GM12878 (cell line): ENCODE data around the gene LGALSL. TPM values are rescaled to one million over a fixed set of nuclear protein-coding genes. Genes with fewer than 3 reads are reported as not detected.

Source experiments
- ATAC-seq: fragments of 200-7000 bp; cut with Tn5 transposase; 3 replicates; pipeline ENCODE4 v1.9.1; 2020; ENCODE audit warnings: mild to moderate bottlenecking, moderate library complexity
- BruUV-seq: library from RNA; stranded (reverse); fragments of 400-500 nt; replicated peaks from 2 replicates; lab custom pipeline; 2021; lab: Mats Ljungman, UMichigan
- CTCF ChIA-PET: fragments of 300-600 bp; sonication (Branson Sonifier 250); formaldehyde crosslinking; extraction: SDS; loops from one replicate; lab custom pipeline; 2021; ENCODE audit warnings: inconsistent platforms; lab: Yijun Ruan, JAX
- POLR2A ChIA-PET: fragments of 350-600 bp; formaldehyde crosslinking; extraction: SDS; loops from one replicate; lab custom pipeline; 2021; ENCODE audit warnings: inconsistent platforms; lab: Charles Lee
- RAD21 ChIA-PET: fragments of 300-600 bp; sonication (Branson Sonifier 250); formaldehyde crosslinking; loops from one replicate; lab custom pipeline; 2023; ENCODE audit warnings: antibody characterized with exemption; ENCODE audit not compliant: unreplicated experiment; lab: Charles Lee
- SMC1A ChIA-PET: fragments of 300-600 bp; sonication (Branson Sonifier 250); formaldehyde crosslinking; loops from one replicate; lab custom pipeline; 2023; ENCODE audit not compliant: unreplicated experiment, uncharacterized antibody; lab: Charles Lee
- DNase-seq: peaks from one replicate; pipeline ENCODE4 v3.0.0-alpha.2; 2011; ENCODE audit warnings: low read depth, low spot score
- FAIRE-seq: peaks from 3 replicates; lab custom pipeline; 2011; peaks lifted over from hg19 to GRCh38; lab: Jason Lieb, UNC
- H2AFZ ChIP-seq: 2 replicates; pipeline ENCODE4 v1.6.0; 2011; ENCODE audit warnings: low read depth, low read length, control low read depth; ENCODE audit not compliant: control insufficient read depth
- H3K27ac ChIP-seq: 2 replicates; pipeline ENCODE4 v1.5.1; 2011; ENCODE audit warnings: control low read depth; ENCODE audit not compliant: control insufficient read depth, insufficient read depth
- H3K27me3 ChIP-seq, 2 experiments: replicated peaks in 1 of 2; 2 replicates each; pipeline versions ENCODE4 v1.6.0 to v1.6.1; 2011; ENCODE audit warnings: low read length in 1 of 2; ENCODE audit not compliant: control insufficient read depth in 2 of 2, insufficient read depth in 2 of 2
- H3K36me3 ChIP-seq, 2 experiments: 2 replicates each; pipeline ENCODE4 v1.5.1; 2011; ENCODE audit warnings: low read length in 1 of 2; ENCODE audit not compliant: control insufficient read depth in 2 of 2, insufficient read depth in 2 of 2
- H3K4me1 ChIP-seq: 2 replicates; pipeline ENCODE4 v1.6.1; 2011; ENCODE audit warnings: mild to moderate bottlenecking, low read length, moderate library complexity, mixed read lengths; ENCODE audit not compliant: control insufficient read depth, insufficient read depth
- H3K4me2 ChIP-seq: 2 replicates; pipeline ENCODE4 v1.6.0; 2011; ENCODE audit warnings: control low read depth; ENCODE audit not compliant: control insufficient read depth, insufficient read depth
- H3K4me3 ChIP-seq: fragments of 200-600 bp; sonication (generic); 2 replicates; pipeline ENCODE4 v1.5.1; 2016
- H3K79me2 ChIP-seq: 2 replicates; pipeline ENCODE4 v1.6.0; 2011; ENCODE audit warnings: low read length; ENCODE audit not compliant: control insufficient read depth, insufficient read depth
- H3K9ac ChIP-seq: 2 replicates; pipeline ENCODE4 v1.8.0; 2011; ENCODE audit warnings: low read length, control low read depth, mixed read lengths; ENCODE audit not compliant: control insufficient read depth, insufficient read depth
- H3K9me3 ChIP-seq: replicated peaks from 3 replicates; pipeline ENCODE4 v1.5.1; 2011; ENCODE audit warnings: mild to moderate bottlenecking, low read length; ENCODE audit not compliant: control insufficient read depth, insufficient read depth
- H4K20me1 ChIP-seq: 2 replicates; pipeline ENCODE4 v1.6.0; 2011; ENCODE audit not compliant: control insufficient read depth, insufficient read depth
- IKZF1 ChIP-seq: fragments of 450-650 bp; conservative IDR thresholded peaks from 2 replicates; pipeline ENCODE4 v1.6.1; 2017; ENCODE audit warnings: antibody characterized with exemption, mild to moderate bottlenecking
- KAT2A ChIP-seq: conservative IDR thresholded peaks from 2 replicates; pipeline ENCODE4 v1.6.1; 2011; ENCODE audit warnings: low read depth, low read length; ENCODE audit not compliant: control insufficient read depth
- NR2C1 ChIP-seq: fragments of 450-650 bp; IDR thresholded peaks from 2 replicates; pipeline ENCODE4 v1.6.1; 2017; ENCODE audit warnings: antibody characterized with exemption, mild to moderate bottlenecking, moderate library complexity
- RAD51 ChIP-seq: fragments of 450-650 bp; IDR thresholded peaks from 2 replicates; pipeline ENCODE4 v1.6.1; 2016; ENCODE audit warnings: moderate library complexity, mild to moderate bottlenecking, inconsistent platforms
- TCF12 ChIP-seq: IDR thresholded peaks from 2 replicates; pipeline ENCODE4 v1.6.1; 2011; ENCODE audit warnings: low read depth, mild to moderate bottlenecking, low read length
- YY1 ChIP-seq: IDR thresholded peaks from 2 replicates; pipeline ENCODE4 v1.6.1; 2011; ENCODE audit warnings: low read depth, mild to moderate bottlenecking, low read length
- WGBS: methylation state at CpG from one replicate; pipeline ENCODE4 v1.1.6; 2016; ENCODE audit warnings: low lambda C conversion rate; ENCODE audit not compliant: insufficient replicate concordance, insufficient coverage; ENCODE audit errors: missing lambda C conversion rate; 5-methylcytosine and 5-hydroxymethylcytosine counted together
- in situ Hi-C: fragments of 300-500 bp; cut with MboI; formaldehyde crosslinking; loops from 9 replicates; pipeline ENCODE4 v1.14.3; 2018; ENCODE audit warnings: mixed read lengths
- intact Hi-C: fragments of 100-400 bp; cut with micrococcal nuclease; formaldehyde crosslinking; loops from one replicate; pipeline ENCODE4 v1.14.2; 2022; ENCODE audit not compliant: unreplicated experiment
- polyA plus RNA-seq, 11 experiments: library from polyadenylated mRNA; depleted of rRNA in 4 of 11; unstranded in 6 of 11; stranded (reverse) in 5 of 11; fragments of >200 nt; fragmentation: Nextera tagmentation in 4 of 11; fragmentation: Illumina TruSeq in 1 of 11; extraction: Ambion mirVana in 4 of 11; extraction: Trizol in 1 of 11; gene quantifications; 1 replicate in 1 of 11; 2 replicates in 10 of 11; pipeline versions ENCODE4 v1.2.1 to v1.2.3, GENCODE V29; 2011 to 2016; ENCODE audit warnings: inconsistent platforms in 2 of 11, missing spikeins in 2 of 11, low read depth in 1 of 11
- total RNA-seq, 4 experiments: library from RNA; depleted of rRNA in 3 of 4; stranded (reverse); fragments of >200 nt in 3 of 4; fragmentation: Illumina TruSeq in 1 of 4; extraction: Trizol in 1 of 4; gene quantifications; 2 replicates each; pipeline versions ENCODE4 v1.2.1 to v1.2.3, GENCODE V29; 2013 to 2021

Gene LGALSL
- total and polyA plus RNA-seq, 10 of the 15 experiments (the other 5 are each of a cell fraction or from before 2014, with no cell fraction given): 3.3 to 9.1 (median 4.9) TPM

DNA sequence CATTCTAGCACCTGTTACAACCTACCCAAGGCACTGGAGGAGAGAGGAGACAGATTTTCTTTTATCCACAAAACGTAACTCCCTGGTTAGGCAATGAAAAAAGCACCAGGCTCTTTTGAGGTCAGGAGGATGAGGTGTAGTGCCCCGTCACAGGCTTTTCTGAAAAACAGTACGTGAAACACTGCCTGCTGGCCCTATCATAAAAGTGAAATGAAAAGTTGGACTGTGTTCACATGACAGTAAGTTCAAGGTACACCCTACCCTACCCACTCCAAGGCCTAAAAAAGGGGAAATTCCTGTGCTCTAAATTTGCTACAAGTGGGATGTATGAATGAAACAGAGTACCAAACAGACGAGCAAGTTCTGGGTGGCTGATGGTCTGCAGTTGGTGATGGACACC is 17.6 kb downstream of the LGALSL start:
- ATAC-seq (0 out of 3 replicates have a peak, but pooled peaks have one; percentile 33), FAIRE-seq (no peak), DNase-seq (no peak)
- H3K36me3 ChIP-seq: no peaks in the 10 kb centered on the region
- H2AFZ ChIP-seq: peak overlapping the region; percentile 30
- H3K9me3 ChIP-seq: no peaks in the 10 kb centered on the region
- H3K79me2 ChIP-seq: no peaks in the 10 kb centered on the region
- ChIA-PET POLR2A (no interaction called here), RAD21 (interaction anchor here (0.9 to 2.1 kb wide), 3 partner anchors 16 to 141 kb away, joined by 3 to 8 read pairs (median 5); no protein-coding TSS in a partner anchor), SMC1A (interaction anchor here (0.9 to 5.8 kb wide), 4 partner anchors 10 to 422 kb away, joined by 3 to 42 read pairs (median 4); no protein-coding TSS in a partner anchor), CTCF (interaction anchor here (1.1 to 3.6 kb wide), 7 partner anchors 9 to 422 kb away, joined by 3 to 19 read pairs (median 6); no protein-coding TSS in a partner anchor)
- H3K4me3 ChIP-seq: no peak overlapping the region
- no peak overlapping the region for H3K9ac ChIP-seq
- TF ChIP-seq IKZF1 (0 out of 2 replicates have a peak, but pooled peaks have one; percentile 14), RAD51 (0 out of 2 replicates have a peak, but pooled peaks have one; percentile 30), TCF12 (no peak), YY1 (no peak)
- in situ Hi-C loops: no loop called here
- no peak overlapping the region for H3K27ac ChIP-seq
- BruUV-seq: no TSS peak
- H3K4me2 ChIP-seq: no peak overlapping the region
- no peaks in the 10 kb centered on the region for H3K27me3 ChIP-seq
- H3K4me1 ChIP-seq: peaks cover 5% of the 10 kb centered on the region; the same call in 1 of the 2 replicates
- 23% methylated on average over 4 of the region's 4 CpGs for WGBS
- H4K20me1 ChIP-seq: no peaks in the 10 kb centered on the region
- intact Hi-C loops: no loop called here

DNA sequence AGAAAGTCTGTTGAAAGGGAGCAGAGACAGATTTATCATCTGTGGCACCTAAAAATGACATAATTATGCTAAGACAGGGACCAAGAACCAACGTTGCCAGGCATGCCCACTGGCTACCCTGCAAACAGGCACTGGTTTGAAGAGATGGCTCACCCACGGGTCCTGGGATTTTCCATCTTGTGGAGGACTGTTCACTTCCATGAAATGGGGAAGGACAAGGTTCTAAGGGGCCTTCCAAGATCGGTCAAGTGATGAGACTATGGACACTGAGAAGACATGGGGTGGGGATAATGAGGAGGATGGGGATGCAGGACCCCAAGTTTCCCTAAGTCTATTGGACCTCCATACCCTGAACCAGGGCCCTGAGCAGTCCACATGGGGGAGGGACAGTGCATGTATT is 18.9 kb downstream of the LGALSL start:
- Histone ChIP-seq H3K27me3 (no peaks in the 10 kb centered on the region), H3K9ac (no peak overlapping the region), H3K27ac (no peak overlapping the region), H2AFZ (no peak overlapping the region), H3K36me3 (no peaks in the 10 kb centered on the region), H3K79me2 (no peaks in the 10 kb centered on the region), H3K4me2 (no peak overlapping the region), H3K9me3 (no peaks in the 10 kb centered on the region), H3K4me1 (peaks cover 5% of the 10 kb centered on the region; the same call in 1 of the 2 replicates)
- ChIA-PET RAD21 (no interaction called here), SMC1A (interaction anchor here (1.4 to 5.8 kb wide), 2 partner anchors 13 to 15 kb away, joined by 6 to 42 read pairs; no protein-coding TSS in a partner anchor), POLR2A (no interaction called here), CTCF (interaction anchor here (1.4 to 3.6 kb wide), 3 partner anchors 13 to 143 kb away, joined by 4 to 19 read pairs (median 6); no protein-coding TSS in a partner anchor)
- intact Hi-C loops (no loop called here), in situ Hi-C loops (no loop called here)
- BruUV-seq: no TSS peak
- ATAC-seq (no peak), DNase-seq (no peak), FAIRE-seq (no peak)
- 32% methylated on average over 3 of the region's 3 CpGs for WGBS
- no peak for TF ChIP-seq NR2C1
- TF ChIP-seq KAT2A: no peak
- TF ChIP-seq, all 136 proteins: peak for 0
- Histone ChIP-seq H4K20me1 (no peaks in the 10 kb centered on the region), H3K4me3 (no peak overlapping the region)
